ENCODE measurements around the gene DGUOK. TPM values are rescaled to one million over a fixed set of nuclear protein-coding genes. Genes with fewer than 3 reads are reported as not detected.

DGUOK gene
- total and polyA plus RNA-seq, 2 experiments from 2014 or later, result 68.4 to 287 TPM

DNA sequence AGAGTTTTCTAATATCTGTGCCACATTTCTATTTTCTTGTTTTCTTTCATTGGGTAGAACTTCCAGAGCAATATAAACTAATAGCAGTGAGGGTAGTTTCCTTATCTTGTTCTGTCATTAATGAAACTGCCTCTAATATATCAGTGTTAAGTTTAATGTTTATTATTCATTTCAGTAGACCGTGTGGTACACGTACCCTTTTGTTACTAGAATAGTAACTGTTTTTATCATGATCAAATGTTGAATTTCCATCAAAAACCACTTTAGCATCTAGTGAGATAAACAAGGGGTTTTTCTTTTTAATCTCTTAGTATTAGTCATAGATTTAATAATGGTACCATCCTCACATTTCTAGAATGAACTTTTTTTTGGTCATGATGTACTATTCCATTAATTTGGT lies 16.0 kb downstream of the DGUOK start (continued):
- TF ChIP-seq, protein P1, sequence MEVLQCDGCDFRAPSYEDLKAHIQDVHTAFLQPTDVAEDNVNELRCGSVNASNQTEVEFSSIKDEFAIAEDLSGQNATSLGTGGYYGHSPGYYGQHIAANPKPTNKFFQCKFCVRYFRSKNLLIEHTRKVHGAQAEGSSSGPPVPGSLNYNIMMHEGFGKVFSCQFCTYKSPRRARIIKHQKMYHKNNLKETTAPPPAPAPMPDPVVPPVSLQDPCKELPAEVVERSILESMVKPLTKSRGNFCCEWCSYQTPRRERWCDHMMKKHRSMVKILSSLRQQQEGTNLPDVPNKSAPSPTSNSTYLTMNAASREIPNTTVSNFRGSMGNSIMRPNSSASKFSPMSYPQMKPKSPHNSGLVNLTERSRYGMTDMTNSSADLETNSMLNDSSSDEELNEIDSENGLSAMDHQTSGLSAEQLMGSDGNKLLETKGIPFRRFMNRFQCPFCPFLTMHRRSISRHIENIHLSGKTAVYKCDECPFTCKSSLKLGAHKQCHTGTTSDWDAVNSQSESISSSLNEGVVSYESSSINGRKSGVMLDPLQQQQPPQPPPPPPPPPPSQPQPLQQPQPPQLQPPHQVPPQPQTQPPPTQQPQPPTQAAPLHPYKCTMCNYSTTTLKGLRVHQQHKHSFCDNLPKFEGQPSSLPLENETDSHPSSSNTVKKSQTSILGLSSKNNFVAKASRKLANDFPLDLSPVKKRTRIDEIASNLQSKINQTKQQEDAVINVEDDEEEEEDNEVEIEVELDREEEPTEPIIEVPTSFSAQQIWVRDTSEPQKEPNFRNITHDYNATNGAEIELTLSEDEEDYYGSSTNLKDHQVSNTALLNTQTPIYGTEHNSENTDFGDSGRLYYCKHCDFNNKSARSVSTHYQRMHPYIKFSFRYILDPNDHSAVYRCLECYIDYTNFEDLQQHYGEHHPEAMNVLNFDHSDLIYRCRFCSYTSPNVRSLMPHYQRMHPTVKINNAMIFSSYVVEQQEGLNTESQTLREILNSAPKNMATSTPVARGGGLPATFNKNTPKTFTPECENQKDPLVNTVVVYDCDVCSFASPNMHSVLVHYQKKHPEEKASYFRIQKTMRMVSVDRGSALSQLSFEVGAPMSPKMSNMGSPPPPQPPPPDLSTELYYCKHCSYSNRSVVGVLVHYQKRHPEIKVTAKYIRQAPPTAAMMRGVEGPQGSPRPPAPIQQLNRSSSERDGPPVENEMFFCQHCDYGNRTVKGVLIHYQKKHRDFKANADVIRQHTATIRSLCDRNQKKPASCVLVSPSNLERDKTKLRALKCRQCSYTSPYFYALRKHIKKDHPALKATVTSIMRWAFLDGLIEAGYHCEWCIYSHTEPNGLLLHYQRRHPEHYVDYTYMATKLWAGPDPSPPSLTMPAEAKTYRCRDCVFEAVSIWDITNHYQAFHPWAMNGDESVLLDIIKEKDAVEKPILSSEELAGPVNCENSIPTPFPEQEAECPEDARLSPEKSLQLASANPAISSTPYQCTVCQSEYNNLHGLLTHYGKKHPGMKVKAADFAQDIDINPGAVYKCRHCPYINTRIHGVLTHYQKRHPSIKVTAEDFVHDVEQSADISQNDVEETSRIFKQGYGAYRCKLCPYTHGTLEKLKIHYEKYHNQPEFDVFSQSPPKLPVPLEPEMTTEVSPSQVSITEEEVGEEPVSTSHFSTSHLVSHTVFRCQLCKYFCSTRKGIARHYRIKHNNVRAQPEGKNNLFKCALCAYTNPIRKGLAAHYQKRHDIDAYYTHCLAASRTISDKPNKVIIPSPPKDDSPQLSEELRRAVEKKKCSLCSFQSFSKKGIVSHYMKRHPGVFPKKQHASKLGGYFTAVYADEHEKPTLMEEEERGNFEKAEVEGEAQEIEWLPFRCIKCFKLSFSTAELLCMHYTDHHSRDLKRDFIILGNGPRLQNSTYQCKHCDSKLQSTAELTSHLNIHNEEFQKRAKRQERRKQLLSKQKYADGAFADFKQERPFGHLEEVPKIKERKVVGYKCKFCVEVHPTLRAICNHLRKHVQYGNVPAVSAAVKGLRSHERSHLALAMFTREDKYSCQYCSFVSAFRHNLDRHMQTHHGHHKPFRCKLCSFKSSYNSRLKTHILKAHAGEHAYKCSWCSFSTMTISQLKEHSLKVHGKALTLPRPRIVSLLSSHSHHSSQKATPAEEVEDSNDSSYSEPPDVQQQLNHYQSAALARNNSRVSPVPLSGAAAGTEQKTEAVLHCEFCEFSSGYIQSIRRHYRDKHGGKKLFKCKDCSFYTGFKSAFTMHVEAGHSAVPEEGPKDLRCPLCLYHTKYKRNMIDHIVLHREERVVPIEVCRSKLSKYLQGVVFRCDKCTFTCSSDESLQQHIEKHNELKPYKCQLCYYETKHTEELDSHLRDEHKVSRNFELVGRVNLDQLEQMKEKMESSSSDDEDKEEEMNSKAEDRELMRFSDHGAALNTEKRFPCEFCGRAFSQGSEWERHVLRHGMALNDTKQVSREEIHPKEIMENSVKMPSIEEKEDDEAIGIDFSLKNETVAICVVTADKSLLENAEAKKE (CRISPR knock-in tag; IDR thresholded peaks at IDR 0.05), result no peak
- no peak for TF ChIP-seq JUNB (IDR thresholded peaks at IDR 0.05; ENCODE audit: unreplicated experiment)
- TF ChIP-seq POLR2AphosphoS5 (IDR thresholded peaks at IDR 0.05; ENCODE audit: low read depth), result no peak
- TF ChIP-seq STAT1 (IDR thresholded peaks at IDR 0.05; ENCODE audit: unreplicated experiment), result no peak
- TF ChIP-seq EZH2 (IDR thresholded peaks at IDR 0.05; ENCODE audit: low read depth, unreplicated experiment), result no peak
- TF ChIP-seq NANOG (IDR thresholded peaks at IDR 0.05; ENCODE audit: borderline replicate concordance), result no peak
- TF ChIP-seq EZH2phosphoT487 (IDR thresholded peaks at IDR 0.05; ENCODE audit: unreplicated experiment), result no peak

DNA sequence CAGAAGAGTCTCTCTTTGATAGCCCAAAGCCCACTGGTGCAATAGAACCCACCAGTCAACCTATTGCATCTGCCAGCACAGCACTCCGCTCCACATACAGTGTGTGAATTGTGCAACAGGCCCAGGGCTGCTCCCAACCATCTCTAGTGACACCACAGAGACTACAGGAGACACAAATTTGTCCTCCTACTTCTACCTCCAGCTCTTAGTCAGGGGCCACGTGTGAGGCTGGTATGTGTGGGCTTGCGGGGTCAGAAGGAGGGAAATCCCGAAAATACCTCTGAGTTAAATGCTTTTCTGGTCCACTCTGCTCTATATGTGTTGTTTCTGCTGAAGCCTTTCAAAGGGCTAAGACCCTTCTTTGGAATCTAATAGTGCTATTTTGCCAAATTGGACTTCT lies 18.0 kb downstream of the DGUOK start:
- H3K4me3 Mint-ChIP-seq, result no peak overlapping the region
- no peaks in the 10 kb centered on the region for H3K4me1 ChIP-seq (ENCODE audit: insufficient read depth)
- H3K9me3 Mint-ChIP-seq, result no peaks in the 10 kb centered on the region
- H3K27me3 Mint-ChIP-seq (ENCODE audit: insufficient read depth, low read depth, poor library complexity), result no peaks in the 10 kb centered on the region
- H3K4me2 ChIP-seq, result no peak overlapping the region
- H4K20me1 ChIP-seq (replicated peaks; ENCODE audit: insufficient read depth), result peaks cover 31% of the 10 kb centered on the region
- peaks cover 25% of the 10 kb centered on the region for H3K36me3 ChIP-seq (ENCODE audit: insufficient read depth)
- peaks cover 39% of the 10 kb centered on the region for H3K36me3 Mint-ChIP-seq (ENCODE audit: low read depth)
- no peak for DNase-seq (ENCODE audit: low spot score)
- H3K9me2 ChIP-seq (ENCODE audit: insufficient read depth), result no peaks in the 10 kb centered on the region
- H2AFZ ChIP-seq, result no peak overlapping the region
- no peaks in the 10 kb centered on the region for H3K27me3 ChIP-seq (ENCODE audit: insufficient read depth)
- ATAC-seq, result no peak
- no peak overlapping the region for H3K27ac Mint-ChIP-seq
- H3F3A ChIP-seq (replicated peaks; ENCODE audit: low read depth), result no peaks in the 10 kb centered on the region
- no peak overlapping the region for H3K4me3 ChIP-seq
- H3K27ac ChIP-seq (ENCODE audit: low read depth), result no peak overlapping the region
- peaks cover 65% of the 10 kb centered on the region for H3K79me2 ChIP-seq (replicated peaks; ENCODE audit: insufficient read depth)
- H3K4me1 Mint-ChIP-seq, result no peaks in the 10 kb centered on the region
- no peak for TF ChIP-seq POLR2AphosphoS5 (IDR thresholded peaks at IDR 0.05; ENCODE audit: low read depth)
- TF ChIP-seq, protein P1 (CRISPR knock-in tag; IDR thresholded peaks at IDR 0.05), result no peak
- no peak for TF ChIP-seq EZH2 (IDR thresholded peaks at IDR 0.05; ENCODE audit: low read depth, unreplicated experiment)
- TF ChIP-seq ZNF331 (CRISPR knock-in tag; IDR thresholded peaks at IDR 0.05; ENCODE audit: low read depth), result no peak

All from GM23338 (cell line).